Breast epithelium (tissue), 3 donors: ENCODE measurements around the gene FAM135A.

ENCODE experiments used
- POLR2A ChIP-seq: fragments of 450-650 bp; IDR thresholded peaks from one replicate; pipeline ENCODE4 v1.6.1; 2016; ENCODE audit warnings: antibody characterized with exemption, mild to moderate bottlenecking, moderate library complexity
- TF ChIP-seq, protein P1 (sequence below), 3 donors: fragments of 450-650 bp; IDR thresholded peaks; one replicate each; pipeline ENCODE4 v1.5.1; 2016 to 2017; ENCODE audit warnings: antibody characterized with exemption in 3 of 3, mild to moderate bottlenecking in 3 of 3, moderate library complexity in 3 of 3

GRCh38 chr6:70415247-70415646 lies 1.9 kb downstream of the FAM135A start:
- TF ChIP-seq, protein P1, sequence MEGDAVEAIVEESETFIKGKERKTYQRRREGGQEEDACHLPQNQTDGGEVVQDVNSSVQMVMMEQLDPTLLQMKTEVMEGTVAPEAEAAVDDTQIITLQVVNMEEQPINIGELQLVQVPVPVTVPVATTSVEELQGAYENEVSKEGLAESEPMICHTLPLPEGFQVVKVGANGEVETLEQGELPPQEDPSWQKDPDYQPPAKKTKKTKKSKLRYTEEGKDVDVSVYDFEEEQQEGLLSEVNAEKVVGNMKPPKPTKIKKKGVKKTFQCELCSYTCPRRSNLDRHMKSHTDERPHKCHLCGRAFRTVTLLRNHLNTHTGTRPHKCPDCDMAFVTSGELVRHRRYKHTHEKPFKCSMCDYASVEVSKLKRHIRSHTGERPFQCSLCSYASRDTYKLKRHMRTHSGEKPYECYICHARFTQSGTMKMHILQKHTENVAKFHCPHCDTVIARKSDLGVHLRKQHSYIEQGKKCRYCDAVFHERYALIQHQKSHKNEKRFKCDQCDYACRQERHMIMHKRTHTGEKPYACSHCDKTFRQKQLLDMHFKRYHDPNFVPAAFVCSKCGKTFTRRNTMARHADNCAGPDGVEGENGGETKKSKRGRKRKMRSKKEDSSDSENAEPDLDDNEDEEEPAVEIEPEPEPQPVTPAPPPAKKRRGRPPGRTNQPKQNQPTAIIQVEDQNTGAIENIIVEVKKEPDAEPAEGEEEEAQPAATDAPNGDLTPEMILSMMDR (IDR thresholded peaks at IDR 0.05): no peak
- no peak for TF ChIP-seq POLR2A
